ENCODE results near the gene NOC2L. TPM values are rescaled to one million over a fixed set of nuclear protein-coding genes. Genes with fewer than 3 reads are reported as not detected.
A peak's percentile ranks its signal among the peaks of the same experiment; 100 is the strongest.

The NOC2L gene
- total and polyA plus RNA-seq, 9 donors: 39.8 to 49.9 (median 45.5) TPM

GRCh38 chr1:961132-961669 is 2.1 kb upstream of the NOC2L start:
- H3K27ac ChIP-seq (ENCODE audit: low read length): no peak overlapping the region
- peaks cover 23% of the 10 kb centered on the region for H3K4me1 ChIP-seq (ENCODE audit: control insufficient read depth, insufficient read depth, low read length)
- no peak for DNase-seq
- peaks cover 7% of the 10 kb centered on the region for H3K27me3 ChIP-seq (ENCODE audit: control insufficient read depth, insufficient read depth, low read length)
- no peak overlapping the region for H3K4me3 ChIP-seq (ENCODE audit: low read length)
- no peaks in the 10 kb centered on the region for H3K9me3 ChIP-seq (replicated peaks; ENCODE audit: control insufficient read depth, low read depth, low read length)
- WGBS (ENCODE audit: insufficient coverage): 21% methylated on average over 48 of the region's 56 CpGs
- peaks cover 17% of the 10 kb centered on the region for H3K36me3 ChIP-seq (ENCODE audit: control insufficient read depth, insufficient read depth, low read length)

GRCh38 chr1:960363-961131 is 1.5 kb upstream of the NOC2L start, which contains the start of gene KLHL17:
KLHL17 (plus strand) TSS chr1:960584; CDS start chr1:960694, 110 bp downstream.
- peaks cover 2% of the 10 kb centered on the region for H3K27me3 ChIP-seq (ENCODE audit: control insufficient read depth, insufficient read depth, low read length)
- H3K36me3 ChIP-seq (ENCODE audit: control insufficient read depth, insufficient read depth, low read length): peaks cover 23% of the 10 kb centered on the region
- no peaks in the 10 kb centered on the region for H3K9me3 ChIP-seq (replicated peaks; ENCODE audit: control insufficient read depth, low read depth, low read length)
- under 1% methylated on average over 107 of the region's 109 CpGs for WGBS (ENCODE audit: insufficient coverage)
- H3K4me1 ChIP-seq (ENCODE audit: control insufficient read depth, insufficient read depth, low read length): peaks cover 20% of the 10 kb centered on the region
- no peak within 1 kb of the TSS for H3K27ac ChIP-seq (ENCODE audit: low read length)
- DNase-seq: peak; percentile 79
- H3K4me3 ChIP-seq (ENCODE audit: low read length): peak within 1 kb of the TSS; percentile 34

GRCh38 chr1:959731-960362 is 791 bp upstream of the NOC2L start:
- WGBS (ENCODE audit: insufficient coverage): 26% methylated on average over 50 of the region's 57 CpGs
- DNase-seq: no peak
- no peaks in the 10 kb centered on the region for H3K27me3 ChIP-seq (ENCODE audit: control insufficient read depth, insufficient read depth, low read length)
- H3K4me3 ChIP-seq (ENCODE audit: low read length): peak overlapping the region; percentile 34
- H3K4me1 ChIP-seq (ENCODE audit: control insufficient read depth, insufficient read depth, low read length): peaks cover 20% of the 10 kb centered on the region
- H3K27ac ChIP-seq (ENCODE audit: low read length): no peak overlapping the region
- peaks cover 29% of the 10 kb centered on the region for H3K36me3 ChIP-seq (ENCODE audit: control insufficient read depth, insufficient read depth, low read length)
- no peaks in the 10 kb centered on the region for H3K9me3 ChIP-seq (replicated peaks; ENCODE audit: control insufficient read depth, low read depth, low read length)

GRCh38 chr1:956636-957035 is 2.4 kb downstream of the NOC2L start:
- peaks cover 54% of the 10 kb centered on the region for H3K36me3 ChIP-seq (ENCODE audit: control insufficient read depth, insufficient read depth, low read length)
- no peak for DNase-seq
- H3K27ac ChIP-seq (ENCODE audit: low read length): no peak overlapping the region
- H3K9me3 ChIP-seq (replicated peaks; ENCODE audit: control insufficient read depth, low read depth, low read length): no peaks in the 10 kb centered on the region
- no peaks in the 10 kb centered on the region for H3K27me3 ChIP-seq (ENCODE audit: control insufficient read depth, insufficient read depth, low read length)
- no peak overlapping the region for H3K4me3 ChIP-seq (ENCODE audit: low read length)
- H3K4me1 ChIP-seq (ENCODE audit: control insufficient read depth, insufficient read depth, low read length): peaks cover 20% of the 10 kb centered on the region
- 96% methylated on average over 8 of the region's 11 CpGs for WGBS (ENCODE audit: insufficient coverage)

GRCh38 chr1:955474-955873 is 3.6 kb downstream of the NOC2L start:
- Histone ChIP-seq H3K36me3 (ENCODE audit: control insufficient read depth, insufficient read depth, low read length) (peaks cover 66% of the 10 kb centered on the region), H3K4me3 (ENCODE audit: low read length) (no peak overlapping the region), H3K27ac (ENCODE audit: low read length) (no peak overlapping the region), H3K27me3 (ENCODE audit: control insufficient read depth, insufficient read depth, low read length) (no peaks in the 10 kb centered on the region), H3K9me3 (replicated peaks; ENCODE audit: control insufficient read depth, low read depth, low read length) (no peaks in the 10 kb centered on the region), H3K4me1 (ENCODE audit: control insufficient read depth, insufficient read depth, low read length) (peaks cover 20% of the 10 kb centered on the region)
- no peak for DNase-seq
- WGBS (ENCODE audit: insufficient coverage): 84% methylated on average over 6 of the region's 6 CpGs

- WGBS (ENCODE audit: insufficient coverage): 77% methylated on average over 13 of the region's 13 CpGs
- no peak for DNase-seq
- no peaks in the 10 kb centered on the region for H3K27me3 ChIP-seq (ENCODE audit: control insufficient read depth, insufficient read depth, low read length)
- peaks cover 71% of the 10 kb centered on the region for H3K36me3 ChIP-seq (ENCODE audit: control insufficient read depth, insufficient read depth, low read length)
- H3K9me3 ChIP-seq (replicated peaks; ENCODE audit: control insufficient read depth, low read depth, low read length): no peaks in the 10 kb centered on the region
- H3K27ac ChIP-seq (ENCODE audit: low read length): no peak overlapping the region
- H3K4me1 ChIP-seq (ENCODE audit: control insufficient read depth, insufficient read depth, low read length): peaks cover 16% of the 10 kb centered on the region
- H3K4me3 ChIP-seq (ENCODE audit: low read length): no peak overlapping the region
Measured at GRCh38 chr1:954927-955326, 4.1 kb downstream of the NOC2L start.

- WGBS (ENCODE audit: insufficient coverage): 86% methylated on average over 30 of the region's 32 CpGs
- H3K4me3 ChIP-seq (ENCODE audit: low read length): no peak overlapping the region
- no peak for DNase-seq
- no peak overlapping the region for H3K27ac ChIP-seq (ENCODE audit: low read length)
- H3K36me3 ChIP-seq (ENCODE audit: control insufficient read depth, insufficient read depth, low read length): peaks cover 83% of the 10 kb centered on the region
- peaks cover 15% of the 10 kb centered on the region for H3K4me1 ChIP-seq (ENCODE audit: control insufficient read depth, insufficient read depth, low read length)
- no peaks in the 10 kb centered on the region for H3K9me3 ChIP-seq (replicated peaks; ENCODE audit: control insufficient read depth, low read depth, low read length)
- H3K27me3 ChIP-seq (ENCODE audit: control insufficient read depth, insufficient read depth, low read length): no peaks in the 10 kb centered on the region
Measured at GRCh38 chr1:953524-954320, 5.3 kb downstream of the NOC2L start.

GRCh38 chr1:952603-953002 is 6.5 kb downstream of the NOC2L start:
- no peak overlapping the region for H3K4me3 ChIP-seq (ENCODE audit: low read length)
- peaks cover 5% of the 10 kb centered on the region for H3K4me1 ChIP-seq (ENCODE audit: control insufficient read depth, insufficient read depth, low read length)
- no peak for DNase-seq
- H3K36me3 ChIP-seq (ENCODE audit: control insufficient read depth, insufficient read depth, low read length): peaks cover 95% of the 10 kb centered on the region
- H3K9me3 ChIP-seq (replicated peaks; ENCODE audit: control insufficient read depth, low read depth, low read length): no peaks in the 10 kb centered on the region
- H3K27me3 ChIP-seq (ENCODE audit: control insufficient read depth, insufficient read depth, low read length): no peaks in the 10 kb centered on the region
- H3K27ac ChIP-seq (ENCODE audit: low read length): no peak overlapping the region
- 89% methylated on average over 4 of the region's 7 CpGs for WGBS (ENCODE audit: insufficient coverage)

- WGBS (ENCODE audit: insufficient coverage): 87% methylated on average over 12 of the region's 15 CpGs
- no peak overlapping the region for H3K4me3 ChIP-seq (ENCODE audit: low read length)
Measured at GRCh38 chr1:952201-952600, 6.9 kb downstream of the NOC2L start.

GRCh38 chr1:951364-951763 is 7.7 kb downstream of the NOC2L start:
- H3K36me3 ChIP-seq (ENCODE audit: control insufficient read depth, insufficient read depth, low read length): peaks cover 89% of the 10 kb centered on the region
- WGBS (ENCODE audit: insufficient coverage): 47% methylated on average over 3 of the region's 6 CpGs

More at GRCh38 chr1:952201-952600, 6.9 kb downstream of the NOC2L start:
- Histone ChIP-seq H3K27ac (ENCODE audit: low read length) (no peak overlapping the region), H3K27me3 (ENCODE audit: control insufficient read depth, insufficient read depth, low read length) (no peaks in the 10 kb centered on the region), H3K9me3 (replicated peaks; ENCODE audit: control insufficient read depth, low read depth, low read length) (no peaks in the 10 kb centered on the region), H3K36me3 (ENCODE audit: control insufficient read depth, insufficient read depth, low read length) (peaks cover 96% of the 10 kb centered on the region), H3K4me1 (ENCODE audit: control insufficient read depth, insufficient read depth, low read length) (peaks cover 1% of the 10 kb centered on the region)
- no peak for DNase-seq

More at GRCh38 chr1:951364-951763, 7.7 kb downstream of the NOC2L start:
- H3K27ac ChIP-seq (ENCODE audit: low read length): no peak overlapping the region
- DNase-seq: no peak
- H3K27me3 ChIP-seq (ENCODE audit: control insufficient read depth, insufficient read depth, low read length): no peaks in the 10 kb centered on the region
- no peak overlapping the region for H3K4me3 ChIP-seq (ENCODE audit: low read length)
- H3K9me3 ChIP-seq (replicated peaks; ENCODE audit: control insufficient read depth, low read depth, low read length): no peaks in the 10 kb centered on the region
- no peaks in the 10 kb centered on the region for H3K4me1 ChIP-seq (ENCODE audit: control insufficient read depth, insufficient read depth, low read length)

All from muscle of leg (tissue), 11 donors.